ENCODE data around the gene CD81. TPM values are rescaled to one million over a fixed set of nuclear protein-coding genes. Genes with fewer than 3 reads are reported as not detected.

CD81 gene
- total RNA-seq, 3 donors from 2014 or later (not counting 1 experiment from before 2014, with no cell fraction given) = 263 to 292 (median 263) TPM

GRCh38 chr11:2406878-2407410 lies 29.8 kb downstream of the CD81 start:
- no peak overlapping the region for H3K27ac Mint-ChIP-seq
- no peaks in the 10 kb centered on the region for H3K27me3 Mint-ChIP-seq (ENCODE audit: low read depth in 2 of 2)
- H3K4me1 ChIP-seq (ENCODE audit: control insufficient read depth, insufficient read depth, low read length) = peaks cover 4% of the 10 kb centered on the region
- no peaks in the 10 kb centered on the region for H3K36me3 Mint-ChIP-seq
- H3K9me3 Mint-ChIP-seq = no peaks in the 10 kb centered on the region
- no peak for TF ChIP-seq CTCF (IDR thresholded peaks at IDR 0.05)
- intact Hi-C loops (cut with micrococcal nuclease) = no loop called here
- WGBS (ENCODE audit: insufficient coverage) = 87% methylated on average over 24 of the region's 24 CpGs
- H3K4me3 ChIP-seq (ENCODE audit: low read length) = no peak overlapping the region
- no peak overlapping the region for H3K4me3 Mint-ChIP-seq
- H3K27me3 ChIP-seq (ENCODE audit: control insufficient read depth, insufficient read depth, low read length) = no peaks in the 10 kb centered on the region
- H3K27ac ChIP-seq (ENCODE audit: low read length) = no peak overlapping the region
- H3K4me1 Mint-ChIP-seq = no peaks in the 10 kb centered on the region
- DNase-seq (no peak), ATAC-seq (no peak)
- peaks cover 20% of the 10 kb centered on the region for H3K36me3 ChIP-seq (ENCODE audit: control insufficient read depth, insufficient read depth, low read length)
- no peaks in the 10 kb centered on the region for H3K9me3 ChIP-seq (ENCODE audit: control insufficient read depth, insufficient read depth, low read length)

GRCh38 chr11:2408671-2409070 lies 31.6 kb downstream of the CD81 start:
- Histone ChIP-seq H3K9me3 (ENCODE audit: control insufficient read depth, insufficient read depth, low read length) (no peaks in the 10 kb centered on the region), H3K4me1 (ENCODE audit: control insufficient read depth, insufficient read depth, low read length) (no peaks in the 10 kb centered on the region), H3K27me3 (ENCODE audit: control insufficient read depth, insufficient read depth, low read length) (no peaks in the 10 kb centered on the region), H3K36me3 (ENCODE audit: control insufficient read depth, insufficient read depth, low read length) (peaks cover 5% of the 10 kb centered on the region), H3K4me3 (ENCODE audit: low read length) (no peak overlapping the region), H3K27ac (ENCODE audit: low read length) (no peak overlapping the region)
- H3K27ac Mint-ChIP-seq = no peak overlapping the region
- TF ChIP-seq CTCF (IDR thresholded peaks at IDR 0.05) = no peak
- ATAC-seq = no peak
- no peaks in the 10 kb centered on the region for H3K27me3 Mint-ChIP-seq (ENCODE audit: low read depth in 2 of 2)
- intact Hi-C loops (cut with micrococcal nuclease) = no loop called here
- no peak for DNase-seq
- no peaks in the 10 kb centered on the region for H3K36me3 Mint-ChIP-seq
- no peaks in the 10 kb centered on the region for H3K4me1 Mint-ChIP-seq
- 90% methylated on average over 8 of the region's 11 CpGs for WGBS (ENCODE audit: insufficient coverage)
- H3K9me3 Mint-ChIP-seq = no peaks in the 10 kb centered on the region
- no peak overlapping the region for H3K4me3 Mint-ChIP-seq

GRCh38 chr11:2409126-2409525 lies 32.0 kb downstream of the CD81 start:
- H3K36me3 ChIP-seq (ENCODE audit: control insufficient read depth, insufficient read depth, low read length) = peaks cover under 1% of the 10 kb centered on the region
- H3K9me3 ChIP-seq (ENCODE audit: control insufficient read depth, insufficient read depth, low read length) = no peaks in the 10 kb centered on the region
- WGBS (ENCODE audit: insufficient coverage) = 88% methylated on average over 16 of the region's 16 CpGs
- no peak overlapping the region for H3K27ac ChIP-seq (ENCODE audit: low read length)
- no peaks in the 10 kb centered on the region for H3K4me1 ChIP-seq (ENCODE audit: control insufficient read depth, insufficient read depth, low read length)
- no peak for TF ChIP-seq CTCF (IDR thresholded peaks at IDR 0.05)
- ATAC-seq = no peak
- no peak for DNase-seq
- H3K4me3 Mint-ChIP-seq = no peak overlapping the region
- no peaks in the 10 kb centered on the region for H3K36me3 Mint-ChIP-seq
- H3K4me3 ChIP-seq (ENCODE audit: low read length) = no peak overlapping the region
- intact Hi-C loops (cut with micrococcal nuclease) = no loop called here
- H3K9me3 Mint-ChIP-seq = no peaks in the 10 kb centered on the region
- H3K27me3 Mint-ChIP-seq (ENCODE audit: low read depth in 2 of 2) = no peaks in the 10 kb centered on the region
- H3K27me3 ChIP-seq (ENCODE audit: control insufficient read depth, insufficient read depth, low read length) = no peaks in the 10 kb centered on the region
- no peak overlapping the region for H3K27ac Mint-ChIP-seq
- no peaks in the 10 kb centered on the region for H3K4me1 Mint-ChIP-seq

Measured in natural killer cell (primary cell).